SK-N-SH (cell line): ENCODE results near the gene KIF5C. TPM values are rescaled to one million over a fixed set of nuclear protein-coding genes. Genes with fewer than 3 reads are reported as not detected.

Experiments
- CTCF ChIA-PET: fragments of 300-600, 350-600 bp; formaldehyde crosslinking; extraction: SDS; loops from one replicate; lab custom pipeline; 2021; lab: Yijun Ruan, JAX
- POLR2A ChIA-PET: fragments of 350-600 bp; sonication (Branson Sonifier 250); formaldehyde crosslinking; extraction: SDS; loops from one replicate; lab custom pipeline; 2020; ENCODE audit warnings: antibody characterized with exemption, inconsistent platforms; lab: Yijun Ruan, JAX
- DNase-seq: peaks from one replicate; pipeline ENCODE4 v3.0.0; 2012
- H2AFZ ChIP-seq: fragments of 200-600 bp; sonication (generic); 2 replicates; pipeline ENCODE4 v1.8.1; 2016; ENCODE audit warnings: antibody characterized with exemption, mild to moderate bottlenecking, low read depth
- H3F3A ChIP-seq: fragments of 200-600 bp; sonication (generic); replicated peaks from 2 replicates; pipeline ENCODE3; 2016; ENCODE audit warnings: antibody characterized with exemption, mild to moderate bottlenecking; ENCODE audit not compliant: insufficient read depth
- H3K27ac ChIP-seq, 2 experiments: fragments of 200-500 bp in 1 of 2; fragments of 200-600 bp in 1 of 2; sonication (Bioruptor generic) in 1 of 2; sonication (generic), shearing (Covaris generic) in 1 of 2; 2 replicates each; pipeline versions ENCODE4 v1.5.1 to v1.6.1; 2014 to 2016; ENCODE audit warnings: low read depth in 2 of 2, inconsistent platforms in 1 of 2, low read length in 1 of 2, mild to moderate bottlenecking in 1 of 2, mixed read lengths in 1 of 2
- H3K27me3 ChIP-seq: fragments of 200-600 bp; sonication (generic), shearing (Covaris generic); 2 replicates; pipeline ENCODE4 v1.6.1; 2016; ENCODE audit warnings: mixed run types; ENCODE audit not compliant: insufficient read depth
- H3K36me3 ChIP-seq, 2 experiments: fragments of 200-500 bp in 1 of 2; fragments of 200-600 bp in 1 of 2; sonication (Bioruptor generic) in 1 of 2; sonication (generic) in 1 of 2; replicated peaks in 1 of 2; 2 replicates each; pipeline versions ENCODE3 to v1.5.1; 2014 to 2016; ENCODE audit warnings: low read length in 1 of 2, mild to moderate bottlenecking in 1 of 2; ENCODE audit not compliant: insufficient read depth in 2 of 2, control insufficient read depth in 1 of 2
- H3K4me1 ChIP-seq, 2 experiments: fragments of 200-500 bp in 1 of 2; fragments of 200-600 bp in 1 of 2; sonication (Bioruptor generic) in 1 of 2; sonication (generic), shearing (Covaris generic) in 1 of 2; 2 replicates each; pipeline versions ENCODE4 v1.5.1 to v1.6.1; 2014 to 2016; ENCODE audit warnings: low read depth in 1 of 2, low read length in 1 of 2, mixed run types in 1 of 2; ENCODE audit not compliant: insufficient read depth in 2 of 2, control insufficient read depth in 1 of 2
- H3K4me2 ChIP-seq: fragments of 200-600 bp; sonication (generic), shearing (Covaris generic); 2 replicates; pipeline ENCODE4 v1.6.1; 2017; ENCODE audit warnings: mixed run types
- H3K4me3 ChIP-seq, 2 experiments: fragments of 200-500 bp in 1 of 2; fragments of 200-600 bp in 1 of 2; sonication (Bioruptor generic) in 1 of 2; sonication (generic), shearing (Covaris generic) in 1 of 2; 2 replicates each; pipeline versions ENCODE4 v1.5.1 to v1.8.1; 2014 to 2016; ENCODE audit warnings: low read depth in 2 of 2, inconsistent platforms in 1 of 2, low read length in 1 of 2, mild to moderate bottlenecking in 1 of 2, mixed read lengths in 1 of 2, moderate library complexity in 1 of 2
- H3K79me2 ChIP-seq: fragments of 200-600 bp; sonication (generic); 2 replicates; pipeline ENCODE4 v1.8.1; 2017; ENCODE audit warnings: mild to moderate bottlenecking; ENCODE audit not compliant: insufficient read depth
- H3K9ac ChIP-seq: fragments of 200-600 bp; sonication (generic); 2 replicates; pipeline ENCODE4 v1.6.1; 2017; ENCODE audit warnings: mixed run types
- H3K9me2 ChIP-seq: fragments of 200-600 bp; sonication (generic); 2 replicates; pipeline ENCODE4 v1.6.1; 2017; ENCODE audit warnings: mixed run types
- H3K9me3 ChIP-seq: fragments of 200-600 bp; sonication (generic); 2 replicates; pipeline ENCODE4 v1.6.1; 2017; ENCODE audit warnings: mixed run types, mild to moderate bottlenecking, moderate library complexity
- H4K20me1 ChIP-seq: fragments of 200-600 bp; sonication (generic); 2 replicates; pipeline ENCODE4 v1.6.1; 2017; ENCODE audit warnings: mild to moderate bottlenecking, mixed run types; ENCODE audit not compliant: insufficient read depth
- CHD2 ChIP-seq: fragments of 150-350 bp; IDR thresholded peaks from 2 replicates; pipeline ENCODE4 v1.6.1; 2018; ENCODE audit warnings: low read length; ENCODE audit not compliant: partially characterized antibody
- ELF1 ChIP-seq: IDR thresholded peaks from 2 replicates; pipeline ENCODE4 v1.4.0; 2012
- EP300 ChIP-seq, 2 experiments: IDR thresholded peaks; 2 replicates each; pipeline versions ENCODE4 v1.4.0 to v1.6.1; 2012; ENCODE audit warnings: borderline replicate concordance in 1 of 2, low read depth in 1 of 2, low read length in 1 of 2
- EZH2phosphoT487 ChIP-seq: fragments of 200-600 bp; sonication (generic); IDR thresholded peaks from 2 replicates; pipeline ENCODE4 v1.6.1; 2017; ENCODE audit warnings: low read depth, mixed run types, mild to moderate bottlenecking, antibody characterized with exemption, moderate library complexity, borderline replicate concordance
- FOSL2 ChIP-seq: IDR thresholded peaks from 2 replicates; pipeline ENCODE4 v1.4.0; 2012; ENCODE audit warnings: low read depth, mild to moderate bottlenecking, moderate library complexity, borderline replicate concordance
- GABPA ChIP-seq: IDR thresholded peaks from 2 replicates; pipeline ENCODE4 v1.4.0; 2012; ENCODE audit warnings: low read depth, mild to moderate bottlenecking
- GATA2 ChIP-seq: sonication (generic); formaldehyde crosslinking; IDR thresholded peaks from 2 replicates; pipeline ENCODE4 v1.5.0; 2020; ENCODE audit warnings: mild to moderate bottlenecking, missing genetic modification reagents
- JUND ChIP-seq: IDR thresholded peaks from 2 replicates; pipeline ENCODE4 v1.4.0; 2012
- MEF2A ChIP-seq: IDR thresholded peaks from 2 replicates; pipeline ENCODE4 v1.4.0; 2012; ENCODE audit warnings: low read depth, borderline replicate concordance
- NFIC ChIP-seq: IDR thresholded peaks from 2 replicates; pipeline ENCODE4 v1.4.0; 2012; ENCODE audit warnings: borderline replicate concordance
- NRF1 ChIP-seq: IDR thresholded peaks from 2 replicates; pipeline ENCODE4 v1.6.1; 2012; ENCODE audit warnings: low read depth, mild to moderate bottlenecking, low read length
- POLR2AphosphoS5 ChIP-seq: IDR thresholded peaks from 2 replicates; pipeline ENCODE4 v1.6.1; 2012; ENCODE audit warnings: low read depth, low read length
- RAD21 ChIP-seq: IDR thresholded peaks from 2 replicates; pipeline ENCODE4 v1.6.1; 2012; ENCODE audit warnings: mild to moderate bottlenecking, low read length
- RCOR1 ChIP-seq: fragments of 150-350 bp; IDR thresholded peaks from 2 replicates; pipeline ENCODE4 v1.6.1; 2017; ENCODE audit warnings: antibody characterized with exemption, low read length
- SIN3A ChIP-seq: IDR thresholded peaks from 2 replicates; pipeline ENCODE4 v1.6.1; 2012; ENCODE audit warnings: low read depth, mild to moderate bottlenecking, low read length, moderate library complexity, borderline replicate concordance
- TAF1 ChIP-seq: IDR thresholded peaks from 2 replicates; pipeline ENCODE4 v1.6.1; 2012; ENCODE audit warnings: low read depth, mild to moderate bottlenecking, low read length, moderate library complexity, borderline replicate concordance
- TCF12 ChIP-seq: IDR thresholded peaks from 2 replicates; pipeline ENCODE4 v1.4.0; 2012
- WGBS: methylation state at CpG from one replicate; pipeline ENCODE4 v1.1.6; 2017; ENCODE audit warnings: low lambda C conversion rate; 5-methylcytosine and 5-hydroxymethylcytosine counted together
- polyA plus RNA-seq, 3 experiments: library from polyadenylated mRNA; depleted of rRNA; stranded (reverse); fragments of >200 nt; gene quantifications; 2 replicates each; pipeline ENCODE4 v1.2.3, GENCODE V29; 2012
- TF ChIP-seq, protein P1 (sequence below): IDR thresholded peaks from 2 replicates; pipeline ENCODE4 v1.4.0; 2012; ENCODE audit warnings: low read depth, borderline replicate concordance
- TF ChIP-seq, protein P2 (sequence below): IDR thresholded peaks from 2 replicates; pipeline ENCODE4 v1.4.0; 2012; ENCODE audit warnings: low read depth, borderline replicate concordance

The KIF5C gene
- polyA plus RNA-seq, 1 of the 3 experiments (the other 2 are of a cell fraction): 3.9 TPM

DNA sequence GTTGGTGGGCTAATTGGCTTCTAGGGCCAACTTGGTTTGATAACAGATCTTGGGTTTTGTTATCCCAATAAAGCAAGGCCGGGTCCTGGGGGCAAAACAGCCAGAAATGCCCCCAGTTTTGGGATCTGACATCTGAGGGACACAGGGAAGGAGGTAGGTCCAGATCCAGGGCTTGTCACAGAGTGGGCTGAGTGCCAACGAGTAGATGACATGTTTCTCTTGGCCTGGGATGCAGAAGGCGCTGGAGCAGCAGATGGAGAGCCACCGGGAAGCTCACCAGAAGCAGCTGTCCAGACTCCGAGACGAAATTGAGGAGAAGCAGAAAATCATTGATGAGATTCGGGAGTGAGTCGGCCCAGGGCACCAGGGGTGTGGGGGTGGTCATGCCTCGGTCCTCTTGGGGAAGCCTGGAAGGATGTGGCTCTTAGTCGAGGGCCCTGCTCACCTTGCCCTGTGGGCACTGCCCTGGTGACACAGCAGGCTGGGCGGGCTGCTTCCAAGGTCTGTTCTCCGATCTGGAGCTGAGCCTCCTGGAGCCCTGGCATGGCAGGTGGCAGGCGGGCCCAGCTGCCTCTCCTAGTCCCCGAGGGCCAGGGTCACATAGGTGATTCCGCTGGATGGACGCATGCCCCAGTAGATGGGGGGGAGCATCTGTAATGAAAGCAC is 123.3 kb downstream of the KIF5C start:
- ChIA-PET CTCF (interaction anchor here (1.2 to 1.4 kb wide), 2 partner anchors 8 to 19 kb away, joined by 3 read pairs; no protein-coding TSS in a partner anchor), POLR2A (no interaction called here)
- DNase-seq: no peak

DNA sequence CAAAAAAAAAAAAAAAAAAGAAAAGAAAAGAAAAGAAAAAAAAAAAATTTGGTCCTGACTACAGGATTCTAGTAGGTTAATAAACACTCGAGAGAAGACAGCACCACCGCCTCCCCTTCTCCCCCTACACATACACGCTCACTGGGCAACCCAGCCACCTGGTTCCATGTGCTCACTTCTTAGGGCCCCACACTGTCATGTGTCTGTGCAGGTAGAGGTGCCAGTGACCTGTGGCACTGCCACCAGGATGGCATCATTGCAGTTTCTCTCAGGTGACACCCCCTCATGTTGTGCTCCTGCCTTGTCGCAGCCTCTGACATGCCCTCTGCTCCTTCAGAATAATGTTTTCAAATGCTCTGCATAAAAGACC is 123.8 kb downstream of the KIF5C start:
- Histone ChIP-seq H3K4me1 (no peaks in the 10 kb centered on the region; a peak in 1 of 4 replicates), H3K4me3 (no peak overlapping the region), H3F3A (no peaks in the 10 kb centered on the region), H3K27ac (no peak overlapping the region)
- POLR2A ChIA-PET: no interaction called here
- 75% methylated on average over 4 of the region's 4 CpGs for WGBS
- TF ChIP-seq EZH2phosphoT487: no peak
- TF ChIP-seq CHD2: no peak
- TF ChIP-seq, protein P1, sequence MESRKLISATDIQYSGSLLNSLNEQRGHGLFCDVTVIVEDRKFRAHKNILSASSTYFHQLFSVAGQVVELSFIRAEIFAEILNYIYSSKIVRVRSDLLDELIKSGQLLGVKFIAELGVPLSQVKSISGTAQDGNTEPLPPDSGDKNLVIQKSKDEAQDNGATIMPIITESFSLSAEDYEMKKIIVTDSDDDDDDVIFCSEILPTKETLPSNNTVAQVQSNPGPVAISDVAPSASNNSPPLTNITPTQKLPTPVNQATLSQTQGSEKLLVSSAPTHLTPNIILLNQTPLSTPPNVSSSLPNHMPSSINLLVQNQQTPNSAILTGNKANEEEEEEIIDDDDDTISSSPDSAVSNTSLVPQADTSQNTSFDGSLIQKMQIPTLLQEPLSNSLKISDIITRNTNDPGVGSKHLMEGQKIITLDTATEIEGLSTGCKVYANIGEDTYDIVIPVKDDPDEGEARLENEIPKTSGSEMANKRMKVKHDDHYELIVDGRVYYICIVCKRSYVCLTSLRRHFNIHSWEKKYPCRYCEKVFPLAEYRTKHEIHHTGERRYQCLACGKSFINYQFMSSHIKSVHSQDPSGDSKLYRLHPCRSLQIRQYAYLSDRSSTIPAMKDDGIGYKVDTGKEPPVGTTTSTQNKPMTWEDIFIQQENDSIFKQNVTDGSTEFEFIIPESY: no peak
- no peak for TF ChIP-seq NFIC
- TF ChIP-seq TCF12: no peak
- no peak for TF ChIP-seq FOSL2
- TF ChIP-seq GATA2 (CRISPR knock-in tag): no peak
- no peak for TF ChIP-seq MEF2A
- no peak for TF ChIP-seq RCOR1
- TF ChIP-seq SIN3A: no peak
- TF ChIP-seq, all 33 proteins: peak for 0
- H3K36me3 ChIP-seq: peaks cover 0 to 2% of the 10 kb centered on the region in 2 experiments
- H3K9ac ChIP-seq: no peak overlapping the region
- H2AFZ ChIP-seq: no peak overlapping the region
- no peaks in the 10 kb centered on the region for H3K79me2 ChIP-seq
- CTCF ChIA-PET: interaction anchor here (1.2 to 1.4 kb wide), 2 partner anchors 9 to 18 kb away, joined by 3 read pairs; no protein-coding TSS in a partner anchor
- no peaks in the 10 kb centered on the region for H3K9me2 ChIP-seq
- H3K4me2 ChIP-seq: no peak overlapping the region
- H3K27me3 ChIP-seq: no peaks in the 10 kb centered on the region
- no peaks in the 10 kb centered on the region for H4K20me1 ChIP-seq
- no peak for DNase-seq
- no peaks in the 10 kb centered on the region for H3K9me3 ChIP-seq

More for the DNA sequence above, 123.3 kb downstream of the KIF5C start:
- Histone ChIP-seq H3K27ac (no peak overlapping the region), H2AFZ (no peak overlapping the region), H3K27me3 (no peaks in the 10 kb centered on the region), H3K4me3 (no peak overlapping the region), H3F3A (no peaks in the 10 kb centered on the region)
- 74% methylated on average over 7 of the region's 16 CpGs for WGBS
- no peak for TF ChIP-seq EZH2phosphoT487
- TF ChIP-seq ELF1: no peak
- TF ChIP-seq, protein P2, sequence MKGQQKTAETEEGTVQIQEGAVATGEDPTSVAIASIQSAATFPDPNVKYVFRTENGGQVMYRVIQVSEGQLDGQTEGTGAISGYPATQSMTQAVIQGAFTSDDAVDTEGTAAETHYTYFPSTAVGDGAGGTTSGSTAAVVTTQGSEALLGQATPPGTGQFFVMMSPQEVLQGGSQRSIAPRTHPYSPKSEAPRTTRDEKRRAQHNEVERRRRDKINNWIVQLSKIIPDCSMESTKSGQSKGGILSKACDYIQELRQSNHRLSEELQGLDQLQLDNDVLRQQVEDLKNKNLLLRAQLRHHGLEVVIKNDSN: no peak
- no peak for TF ChIP-seq GABPA
- TF ChIP-seq NFIC: no peak
- no peak for TF ChIP-seq TAF1
- TF ChIP-seq MEF2A: no peak
- no peak for TF ChIP-seq POLR2AphosphoS5
- TF ChIP-seq JUND: no peak
- no peak for TF ChIP-seq RAD21
- TF ChIP-seq EP300 (IDR thresholded peaks at IDR 0.05; ENCODE audit: borderline replicate concordance in 1 of 2, low read depth in 1 of 2, low read length in 1 of 2): no peak
- no peak for TF ChIP-seq NRF1
- TF ChIP-seq, all 33 proteins: peak for 0
- Histone ChIP-seq H3K79me2 (no peaks in the 10 kb centered on the region), H3K4me1 (no peaks in the 10 kb centered on the region; a peak in 1 of 4 replicates), H4K20me1 (no peaks in the 10 kb centered on the region), H3K9me3 (no peaks in the 10 kb centered on the region), H3K36me3 (peaks cover 0 to 2% of the 10 kb centered on the region in 2 experiments), H3K9ac (no peak overlapping the region), H3K9me2 (no peaks in the 10 kb centered on the region), H3K4me2 (no peak overlapping the region)
